Activated CD4-positive, alpha-beta T cell treated with anti-CD3 and anti-CD28 coated beads for 36 hours (primary cell): Measurements from ENCODE around the gene CXCR2. TPM values are rescaled to one million over a fixed set of nuclear protein-coding genes. Genes with fewer than 3 reads are reported as not detected.

Experiments
- ATAC-seq: fragments of 200-7000 bp; cut with Tn5 transposase; one replicate; pipeline ENCODE4 v1.10.0; 2021; ENCODE audit warnings: mild to moderate bottlenecking, moderate library complexity
- CTCF ChIA-PET: fragments of 350-600 bp; sonication (Branson Sonifier 250); formaldehyde crosslinking; loops from one replicate; lab custom pipeline; 2021; ENCODE audit warnings: antibody characterized with exemption; lab: Charles Lee
- POLR2A ChIA-PET: fragments of 350-600 bp; sonication (Branson Sonifier 250); formaldehyde crosslinking; loops from one replicate; lab custom pipeline; 2021; ENCODE audit warnings: antibody characterized with exemption, inconsistent platforms; lab: Charles Lee
- DNase-seq: peaks from one replicate; pipeline ENCODE4 v3.0.0-alpha.2; 2020
- H3K27ac Mint-ChIP-seq: one replicate; pipeline ENCODE4 v1.8.0; 2021; ENCODE audit warnings: mixed read lengths
- H3K27me3 Mint-ChIP-seq: one replicate; pipeline ENCODE4 v1.8.0; 2021; ENCODE audit warnings: mixed read lengths
- H3K36me3 Mint-ChIP-seq: one replicate; pipeline ENCODE4 v1.8.0; 2021; ENCODE audit warnings: low read depth, mixed read lengths
- H3K4me1 Mint-ChIP-seq: one replicate; pipeline ENCODE4 v1.8.0; 2021; ENCODE audit warnings: mixed read lengths
- H3K4me3 Mint-ChIP-seq: one replicate; pipeline ENCODE4 v1.8.0; 2021; ENCODE audit warnings: mild to moderate bottlenecking, moderate library complexity, mixed read lengths
- H3K9me3 Mint-ChIP-seq: one replicate; pipeline ENCODE4 v1.8.0; 2021; ENCODE audit warnings: low read depth, mixed read lengths
- intact Hi-C, 2 experiments: fragments of 100-400 bp; cut with DNase I in 1 of 2; cut with micrococcal nuclease in 1 of 2; formaldehyde crosslinking; loops; one replicate each; pipeline versions ENCODE4 v1.14.2 to v1.15.1; 2022 to 2024; cut with DNase I, micrococcal nuclease
- total RNA-seq, 2 experiments: library from RNA; stranded (reverse); gene quantifications; one replicate each; pipeline ENCODE4 v1.2.3, GENCODE V29; 2021

CXCR2 gene
- under 1 TPM; 0.14 to 0.32 TPM for total RNA-seq

DNA sequence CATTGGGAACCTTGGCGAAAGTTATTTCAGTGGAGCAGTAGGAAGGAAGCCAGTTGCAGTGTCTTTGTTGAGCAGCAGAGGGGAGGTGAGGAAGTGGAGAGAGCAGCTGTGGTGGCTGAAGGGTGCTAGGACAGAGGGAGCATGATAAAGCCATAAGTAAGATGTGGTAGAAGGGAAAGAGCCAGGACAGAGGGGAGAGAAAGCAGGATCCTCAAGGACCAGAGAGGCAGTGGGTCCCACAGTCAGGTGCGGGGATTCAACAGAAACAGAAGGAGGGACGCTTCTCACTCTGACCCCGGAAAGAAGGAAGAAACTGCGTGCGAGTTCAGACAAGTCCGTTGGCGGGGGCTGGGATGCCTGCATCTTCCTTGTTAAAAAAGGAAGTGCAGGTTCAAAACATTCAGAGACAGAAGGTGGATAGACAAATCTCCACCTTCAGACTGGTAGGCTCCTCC, at the start of gene CXCR2:
CXCR2 (plus strand) TSS at position 403 of the 455 bp plus-strand sequence. CDS start 8,774 bp downstream, outside the sequence.
- peaks cover 15% of the 10 kb centered on the region for H3K9me3 Mint-ChIP-seq
- CTCF ChIA-PET = no interaction called here
- peaks cover 6% of the 10 kb centered on the region for H3K27me3 Mint-ChIP-seq
- no peak within 1 kb of the TSS for H3K4me3 Mint-ChIP-seq
- POLR2A ChIA-PET = no interaction called here
- no peaks in the 10 kb centered on the region for H3K36me3 Mint-ChIP-seq
- ATAC-seq (no peak), DNase-seq (no peak)
- intact Hi-C loops = no loop called here
- H3K4me1 Mint-ChIP-seq = peaks cover 9% of the 10 kb centered on the region
- H3K27ac Mint-ChIP-seq = no peak within 1 kb of the TSS

DNA sequence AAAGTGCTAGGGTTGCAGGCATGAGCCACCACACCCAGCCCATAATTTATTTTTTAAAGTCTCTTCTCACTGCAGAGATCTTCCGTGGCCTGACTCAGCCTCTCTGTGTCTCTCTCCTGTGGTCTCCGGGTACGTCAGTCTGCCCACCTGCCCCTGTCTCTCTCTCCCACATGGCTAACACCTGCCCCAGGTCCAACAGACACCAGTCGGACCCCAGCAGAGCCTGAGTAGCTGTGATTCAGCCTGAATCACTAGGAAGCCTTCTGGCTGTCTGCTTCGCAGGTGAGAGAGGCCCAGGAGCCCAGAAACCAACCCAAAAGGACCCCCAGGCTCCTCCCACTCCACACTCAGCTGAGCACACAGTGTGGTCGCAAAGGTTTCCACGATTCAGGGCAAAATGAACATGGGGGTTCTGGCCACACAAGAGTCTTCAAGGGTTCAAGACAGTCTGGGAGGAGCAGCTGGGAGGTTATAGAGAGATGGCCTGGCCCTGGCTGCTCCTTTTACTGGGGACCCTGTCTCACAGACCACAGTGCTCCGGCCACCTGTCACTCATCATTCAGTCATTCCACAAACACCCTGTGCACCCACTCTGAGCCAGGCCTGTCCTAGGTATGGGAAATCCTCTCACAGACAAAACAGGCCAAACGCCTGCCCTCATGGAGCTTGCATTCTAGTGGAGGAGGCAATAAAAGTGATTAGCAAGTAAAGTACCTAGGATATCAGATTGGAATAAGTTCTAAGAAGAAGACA, 48.2 kb upstream of the CXCR2 start:
- ChIA-PET POLR2A (no interaction called here), CTCF (no interaction called here)
- Mint-ChIP-seq H3K9me3 (no peaks in the 10 kb centered on the region), H3K4me1 (no peaks in the 10 kb centered on the region), H3K4me3 (no peak overlapping the region), H3K36me3 (no peaks in the 10 kb centered on the region), H3K27me3 (peaks cover 7% of the 10 kb centered on the region), H3K27ac (no peak overlapping the region)
- intact Hi-C loops = no loop called here
- ATAC-seq = no peak
- DNase-seq = no peak

DNA sequence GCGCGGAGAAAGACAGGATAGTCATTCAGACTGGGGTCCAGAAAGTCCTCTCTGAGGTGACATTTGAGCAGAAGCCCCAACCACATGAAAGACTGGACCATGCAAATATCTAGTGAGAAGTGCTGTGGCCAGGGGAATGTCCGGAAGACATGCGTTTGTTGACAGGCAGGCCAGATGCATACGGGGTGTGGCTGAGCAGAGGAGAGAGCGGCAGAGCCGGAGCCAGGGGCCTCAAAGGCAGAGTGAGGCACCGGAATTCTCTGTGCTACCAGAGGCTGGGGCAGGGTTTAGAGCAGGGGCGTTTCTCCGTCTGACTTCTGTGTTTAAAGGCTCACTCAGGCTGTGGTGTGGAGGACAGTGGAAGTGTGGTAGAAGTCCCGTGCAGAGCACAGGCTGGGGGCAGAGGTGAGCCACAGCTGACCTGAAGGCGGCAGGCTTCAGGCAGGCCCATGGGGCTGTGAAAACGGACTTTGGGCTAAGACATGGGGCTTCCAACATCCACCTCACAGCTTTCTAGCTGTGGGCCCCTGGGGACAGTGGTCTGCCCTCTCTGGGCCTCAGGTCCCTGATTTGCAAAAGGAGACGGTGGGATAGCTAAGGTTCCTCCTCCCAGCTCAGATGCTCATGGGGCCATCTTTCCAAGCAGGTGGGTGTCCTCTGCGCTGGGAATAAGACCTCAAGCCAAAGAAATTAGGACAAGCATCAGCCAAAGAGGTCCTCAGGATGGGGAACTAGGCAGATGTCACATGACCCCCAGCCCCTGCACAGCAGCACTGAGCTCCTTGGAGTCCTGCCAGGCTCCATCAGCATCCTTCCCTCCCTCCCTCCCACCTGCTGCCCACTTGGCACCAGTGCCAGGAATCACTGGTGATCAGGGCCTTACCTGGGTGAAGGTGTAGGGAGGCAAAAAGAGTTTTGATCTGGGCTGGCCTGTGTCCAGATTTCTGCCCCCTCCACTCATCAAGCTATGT, 45.6 kb upstream of the CXCR2 start:
- intact Hi-C loops = no loop called here
- ATAC-seq (no peak), DNase-seq (no peak)
- no peak overlapping the region for H3K27ac Mint-ChIP-seq
- H3K4me1 Mint-ChIP-seq = no peaks in the 10 kb centered on the region
- ChIA-PET CTCF (interaction anchor here (0.6 to 1.4 kb wide), 3 partner anchors 11 to 859 kb away, joined by 3 to 4 read pairs (median 3); partner anchors contain the start of gene RUFY4), POLR2A (no interaction called here)
- H3K9me3 Mint-ChIP-seq = no peaks in the 10 kb centered on the region
- H3K4me3 Mint-ChIP-seq = no peak overlapping the region
- H3K36me3 Mint-ChIP-seq = no peaks in the 10 kb centered on the region
- peaks cover 4% of the 10 kb centered on the region for H3K27me3 Mint-ChIP-seq

DNA sequence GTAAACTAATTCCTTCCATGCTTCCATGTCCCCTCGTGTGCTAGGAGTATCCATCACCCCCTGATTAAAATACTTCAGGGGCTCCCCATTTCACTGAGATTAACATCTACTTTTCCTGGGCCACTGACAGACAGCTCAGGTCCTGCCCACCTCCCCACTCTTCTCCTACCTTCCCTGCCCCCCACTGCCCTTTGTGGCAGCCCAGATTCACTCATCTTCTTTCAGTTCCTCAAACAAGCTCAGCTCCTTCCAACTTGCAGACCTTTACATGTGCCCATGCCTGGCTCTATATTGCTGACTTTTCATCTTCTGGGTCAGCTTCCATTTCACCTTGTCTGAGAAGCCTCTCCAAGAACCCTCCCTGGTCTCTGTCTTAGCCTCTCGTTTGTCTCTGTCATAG, 44.8 kb upstream of the CXCR2 start:
- POLR2A ChIA-PET = no interaction called here
- Mint-ChIP-seq H3K27ac (no peak overlapping the region), H3K4me3 (no peak overlapping the region), H3K36me3 (no peaks in the 10 kb centered on the region), H3K9me3 (peaks cover 2% of the 10 kb centered on the region), H3K4me1 (no peaks in the 10 kb centered on the region), H3K27me3 (peaks cover 4% of the 10 kb centered on the region)
- ATAC-seq (no peak), DNase-seq (no peak)
- CTCF ChIA-PET = interaction anchor here (0.6 kb wide), 1 partner anchor 380 kb away, joined by 3 read pairs; no protein-coding TSS in a partner anchor
- intact Hi-C loops = no loop called here

DNA sequence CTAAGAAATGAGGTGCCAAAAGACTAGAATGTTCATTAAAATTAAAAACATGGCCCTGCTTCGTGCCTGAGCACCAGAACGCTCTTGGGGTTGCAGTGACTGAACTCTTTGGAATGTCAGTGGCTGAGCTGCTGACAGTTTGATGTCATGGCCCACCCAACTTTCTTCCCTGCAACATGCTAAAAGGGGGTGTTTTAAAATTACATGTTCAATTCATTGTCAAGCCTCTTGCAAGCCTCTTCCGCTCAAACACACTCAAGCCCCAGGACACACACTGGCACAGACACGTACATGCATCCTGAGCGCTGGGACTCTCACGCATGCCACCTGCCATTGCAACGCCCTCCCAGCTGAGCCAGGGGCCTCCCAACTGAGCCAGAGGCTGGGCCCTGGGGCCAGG, 44.1 kb upstream of the CXCR2 start:
- Mint-ChIP-seq H3K4me3 (no peak overlapping the region), H3K27ac (no peak overlapping the region), H3K9me3 (peaks cover 8% of the 10 kb centered on the region), H3K27me3 (peaks cover 4% of the 10 kb centered on the region), H3K36me3 (peaks cover 3% of the 10 kb centered on the region), H3K4me1 (no peaks in the 10 kb centered on the region)
- ChIA-PET CTCF (no interaction called here), POLR2A (interaction anchor here (0.6 kb wide), 1 partner anchor 379 kb away, joined by 5 read pairs; no protein-coding TSS in a partner anchor)
- ATAC-seq (no peak), DNase-seq (no peak)
- intact Hi-C loops = no loop called here

DNA sequence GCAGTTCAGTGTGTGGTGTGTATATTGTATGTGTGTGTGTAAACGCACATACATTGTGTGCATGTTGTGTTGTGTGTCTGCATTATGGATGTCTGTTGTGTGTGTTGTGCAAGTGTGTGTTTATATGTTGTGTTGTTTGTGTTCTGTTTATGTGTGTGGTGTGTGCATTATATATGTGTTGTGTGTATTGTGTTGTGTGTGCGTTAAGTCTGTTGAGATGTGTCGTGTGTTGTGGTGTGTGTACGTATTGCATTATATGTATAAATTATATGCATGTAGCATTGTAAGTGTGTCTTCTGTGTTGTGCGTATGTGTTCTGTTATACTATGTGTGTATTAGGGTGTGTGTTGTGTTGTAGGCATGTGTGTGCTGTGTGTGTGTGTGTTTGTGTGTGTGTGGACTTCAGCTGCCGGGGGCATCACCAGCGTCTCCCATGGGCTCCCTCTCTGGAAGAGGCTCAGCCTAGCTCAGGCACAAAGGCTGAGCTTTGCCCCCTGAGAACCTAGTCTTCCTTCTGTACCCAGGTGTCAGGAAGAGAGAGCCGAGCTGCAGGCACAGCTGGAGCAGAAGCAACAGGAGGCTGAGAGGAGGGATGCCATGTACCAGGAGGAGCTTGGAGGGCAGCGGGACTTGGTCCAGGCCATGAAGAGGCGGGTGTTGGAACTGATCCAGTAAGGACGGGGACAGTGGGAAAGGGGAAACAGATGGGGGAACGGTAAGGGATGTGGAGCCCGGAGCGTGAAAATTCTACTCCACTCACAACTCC, 43.1 kb upstream of the CXCR2 start:
- Mint-ChIP-seq H3K4me1 (no peaks in the 10 kb centered on the region), H3K9me3 (peaks cover 8% of the 10 kb centered on the region), H3K27ac (no peak overlapping the region), H3K27me3 (peaks cover 4% of the 10 kb centered on the region), H3K36me3 (peaks cover 3% of the 10 kb centered on the region), H3K4me3 (no peak overlapping the region)
- ChIA-PET CTCF (interaction anchor here (0.5 to 1.1 kb wide), 4 partner anchors 15 to 816 kb away, joined by 3 to 4 read pairs (median 3); no protein-coding TSS in a partner anchor), POLR2A (no interaction called here)
- intact Hi-C loops = no loop called here
- ATAC-seq = no peak
- DNase-seq = no peak

DNA sequence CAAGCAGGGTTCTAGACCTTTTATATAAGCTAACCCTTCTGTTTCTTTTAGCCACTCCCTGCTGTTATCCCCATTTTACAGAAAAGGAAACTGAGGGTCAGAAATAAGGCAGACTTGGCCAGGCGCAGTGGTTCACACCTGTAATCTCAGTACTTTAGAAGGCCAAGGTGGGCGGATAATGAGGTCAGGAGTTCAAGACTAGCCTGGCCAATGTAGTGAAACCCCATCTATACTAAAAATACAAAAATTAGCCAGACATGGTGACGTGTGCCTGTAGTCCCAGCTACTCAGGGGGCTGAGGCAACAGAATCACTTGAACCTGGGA, 42.5 kb upstream of the CXCR2 start:
- ATAC-seq (no peak), DNase-seq (no peak)
- Mint-ChIP-seq H3K4me3 (no peak overlapping the region), H3K27ac (no peak overlapping the region), H3K27me3 (peaks cover 4% of the 10 kb centered on the region), H3K36me3 (peaks cover 3% of the 10 kb centered on the region), H3K9me3 (peaks cover 8% of the 10 kb centered on the region), H3K4me1 (no peaks in the 10 kb centered on the region)
- intact Hi-C loops = no loop called here
- POLR2A ChIA-PET = no interaction called here
- CTCF ChIA-PET = interaction anchor here (0.5 to 1.1 kb wide), 4 partner anchors 15 to 815 kb away, joined by 3 to 4 read pairs (median 3); no protein-coding TSS in a partner anchor

DNA sequence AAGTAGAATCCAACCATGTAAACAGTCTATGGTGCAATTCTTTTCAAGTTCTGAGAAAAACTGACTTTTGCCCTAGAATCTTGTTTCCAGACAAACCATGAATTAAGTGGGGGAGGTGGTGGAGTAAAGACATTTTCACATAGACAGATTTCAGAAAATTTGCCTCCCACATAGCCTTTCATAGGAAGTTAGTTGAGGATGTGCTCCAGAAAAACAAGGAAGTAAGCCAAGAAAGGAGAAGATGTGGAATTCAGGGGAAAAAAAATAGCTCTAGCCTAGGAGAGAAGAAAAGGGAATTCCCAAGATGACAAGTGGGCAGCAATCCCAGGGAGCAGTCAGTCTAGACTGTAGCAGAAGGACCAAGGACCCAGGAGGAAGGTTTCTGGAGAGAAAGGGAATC, 39.4 kb upstream of the CXCR2 start:
- Mint-ChIP-seq H3K4me1 (no peaks in the 10 kb centered on the region), H3K9me3 (peaks cover 8% of the 10 kb centered on the region), H3K4me3 (no peak overlapping the region), H3K36me3 (peaks cover 3% of the 10 kb centered on the region), H3K27ac (no peak overlapping the region), H3K27me3 (peaks cover 6% of the 10 kb centered on the region)
- ChIA-PET CTCF (interaction anchor here (0.8 kb wide), 1 partner anchor 967 kb away, joined by 3 read pairs; no protein-coding TSS in a partner anchor), POLR2A (no interaction called here)
- no peak for DNase-seq
- no peak for ATAC-seq
- intact Hi-C loops = no loop called here

DNA sequence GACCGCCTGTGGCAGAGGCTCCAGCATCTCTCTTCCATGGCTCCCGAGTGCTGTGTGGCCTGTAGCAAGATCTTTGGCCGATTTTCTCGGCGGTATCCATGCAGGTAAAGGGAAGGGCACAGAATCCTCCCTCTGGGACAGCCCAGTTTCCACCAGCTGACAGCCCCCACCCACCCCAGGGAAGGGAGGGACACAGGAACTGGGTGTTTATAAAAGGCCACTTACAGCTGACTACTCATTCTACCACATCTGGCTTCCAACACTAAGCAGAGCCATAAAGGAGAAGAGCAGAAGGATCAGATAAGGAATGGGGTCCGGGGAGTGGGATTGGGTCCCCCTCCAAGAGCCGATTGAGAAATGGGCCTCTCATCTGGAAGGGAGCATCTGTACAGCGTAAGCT, 36.6 kb upstream of the CXCR2 start:
- Mint-ChIP-seq H3K36me3 (peaks cover 3% of the 10 kb centered on the region), H3K27me3 (peaks cover 1% of the 10 kb centered on the region), H3K27ac (no peak overlapping the region), H3K9me3 (peaks cover 8% of the 10 kb centered on the region), H3K4me1 (no peaks in the 10 kb centered on the region), H3K4me3 (no peak overlapping the region)
- ATAC-seq = no peak
- ChIA-PET POLR2A (no interaction called here), CTCF (no interaction called here)
- DNase-seq = no peak
- intact Hi-C loops = no loop called here

DNA sequence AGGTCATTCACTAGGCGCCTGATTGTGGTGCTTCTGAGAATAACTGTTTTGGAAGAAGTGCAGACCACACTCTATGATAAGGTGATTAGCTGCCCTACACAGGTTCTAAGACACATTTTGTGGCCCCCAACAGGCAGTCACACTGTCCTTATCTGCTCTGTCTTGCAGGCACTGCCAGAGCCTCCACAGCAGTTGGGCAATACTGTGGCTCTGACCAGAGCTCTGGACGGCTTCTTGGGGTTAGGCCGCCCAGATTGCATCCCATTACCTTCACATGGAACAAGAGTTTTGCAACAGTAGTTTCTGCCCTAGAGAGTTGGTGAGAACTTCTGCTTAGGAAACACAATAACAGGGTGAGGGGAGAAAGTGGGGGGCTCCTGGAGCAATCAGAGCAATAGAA, 34.1 kb upstream of the CXCR2 start:
- intact Hi-C loops = no loop called here
- Mint-ChIP-seq H3K9me3 (no peaks in the 10 kb centered on the region), H3K4me3 (no peak overlapping the region), H3K27me3 (peaks cover 1% of the 10 kb centered on the region), H3K27ac (no peak overlapping the region), H3K4me1 (no peaks in the 10 kb centered on the region), H3K36me3 (no peaks in the 10 kb centered on the region)
- no peak for ATAC-seq
- DNase-seq = no peak
- ChIA-PET POLR2A (no interaction called here), CTCF (no interaction called here)

DNA sequence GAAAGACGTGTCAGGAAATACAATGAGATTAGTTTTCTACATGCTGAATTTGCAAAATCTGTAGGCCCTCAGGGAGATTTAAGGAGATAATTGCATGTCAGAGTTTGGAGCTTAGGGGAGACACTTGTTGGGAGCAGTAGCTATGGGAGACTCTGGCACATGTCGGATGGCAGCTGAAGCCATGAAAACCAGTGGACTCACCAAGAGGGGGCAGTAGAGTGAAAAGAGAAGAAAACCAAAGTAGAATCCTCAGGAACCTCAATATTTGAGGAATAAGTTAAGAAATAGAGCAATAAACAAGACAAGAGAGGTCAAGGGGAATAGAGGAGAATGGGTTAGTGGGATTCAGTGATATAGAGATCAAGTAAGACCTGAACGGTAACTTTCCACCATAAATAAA, 31.9 kb upstream of the CXCR2 start:
- no peaks in the 10 kb centered on the region for H3K36me3 Mint-ChIP-seq
- H3K4me1 Mint-ChIP-seq = no peaks in the 10 kb centered on the region
- H3K9me3 Mint-ChIP-seq = no peaks in the 10 kb centered on the region
- CTCF ChIA-PET = interaction anchor here (0.7 kb wide), 1 partner anchor 48 kb away, joined by 3 read pairs; no protein-coding TSS in a partner anchor
- no peak for ATAC-seq
- no peak overlapping the region for H3K4me3 Mint-ChIP-seq
- intact Hi-C loops = no loop called here
- POLR2A ChIA-PET = no interaction called here
- no peak for DNase-seq
- peaks cover 1% of the 10 kb centered on the region for H3K27me3 Mint-ChIP-seq
- no peak overlapping the region for H3K27ac Mint-ChIP-seq
